H1 (cell line): ENCODE data around the gene CCNK. TPM values are rescaled to one million over a fixed set of nuclear protein-coding genes. Genes with fewer than 3 reads are reported as not detected.

Source experiments
- CTCF ChIA-PET: fragments of 300-600 bp; sonication (Branson Sonifier 250); formaldehyde crosslinking; loops from one replicate; lab custom pipeline; 2021; ENCODE audit not compliant: partially characterized antibody; lab: Charles Lee
- POLR2A ChIA-PET: fragments of 300-600 bp; sonication (Branson Sonifier 250); formaldehyde crosslinking; loops from one replicate; lab custom pipeline; 2021; ENCODE audit warnings: inconsistent platforms; ENCODE audit not compliant: partially characterized antibody; lab: Charles Lee
- DNase-seq, 2 experiments: peaks; one replicate each; pipeline versions ENCODE4 v3.0.0 to v3.0.0-alpha.2; 2010 to 2022; ENCODE audit warnings: low spot score in 2 of 2, low read depth in 1 of 2, mixed read lengths in 1 of 2
- FAIRE-seq: peaks from 2 replicates; lab custom pipeline; 2011; peaks lifted over from hg19 to GRCh38; lab: Jason Lieb, UNC
- H2AFZ ChIP-seq: 2 replicates; pipeline ENCODE4 v1.8.1; 2012; ENCODE audit warnings: low read length, inconsistent platforms
- H2AK5ac ChIP-seq: 2 replicates; pipeline ENCODE4 v1.6.1; 2013; ENCODE audit warnings: low read depth, low read length
- H2BK120ac ChIP-seq: replicated peaks from 2 replicates; pipeline ENCODE3; 2013; ENCODE audit warnings: low read depth, low read length, inconsistent platforms
- H2BK12ac ChIP-seq: 2 replicates; pipeline ENCODE4 v1.6.1; 2013; ENCODE audit warnings: low read depth, low read length
- H2BK15ac ChIP-seq: 2 replicates; pipeline ENCODE4 v1.6.1; 2013; ENCODE audit warnings: low read length
- H2BK20ac ChIP-seq: 2 replicates; pipeline ENCODE4 v1.6.1; 2013; ENCODE audit warnings: low read length
- H2BK5ac ChIP-seq: 2 replicates; pipeline ENCODE4 v1.6.1; 2013; ENCODE audit warnings: low read depth, low read length
- H3K14ac ChIP-seq: 2 replicates; pipeline ENCODE4 v1.6.1; 2013; ENCODE audit warnings: inconsistent platforms; ENCODE audit not compliant: insufficient read length
- H3K18ac ChIP-seq: 2 replicates; pipeline ENCODE4 v1.6.1; 2013; ENCODE audit warnings: low read length; ENCODE audit errors: extremely low read depth
- H3K23ac ChIP-seq: 2 replicates; pipeline ENCODE4 v1.6.1; 2013; ENCODE audit warnings: inconsistent platforms; ENCODE audit not compliant: insufficient read length
- H3K23me2 ChIP-seq: 2 replicates; pipeline ENCODE4 v1.6.1; 2013; ENCODE audit warnings: low read depth, low read length
- H3K27ac ChIP-seq: 2 replicates; pipeline ENCODE4 v1.6.1; 2011; ENCODE audit warnings: low read depth, low read length, inconsistent platforms
- H3K27me3 ChIP-seq, 4 experiments: replicated peaks in 1 of 4; 1 replicate in 1 of 4; 2 replicates in 3 of 4; pipeline versions ENCODE4 v1.6.1 to v1.8.1; 2011 to 2013; ENCODE audit warnings: low read length in 3 of 4, mild to moderate bottlenecking in 3 of 4, inconsistent platforms in 2 of 4, mixed read lengths in 2 of 4, moderate library complexity in 1 of 4; ENCODE audit not compliant: control insufficient read depth in 3 of 4, insufficient read depth in 3 of 4; ENCODE audit errors: extremely low read depth in 1 of 4
- H3K36me3 ChIP-seq, 4 experiments: 2 replicates each; pipeline versions ENCODE4 v1.6.1 to v1.8.1; 2011 to 2013; ENCODE audit warnings: mild to moderate bottlenecking in 4 of 4, low read length in 3 of 4, moderate library complexity in 2 of 4, control low read depth in 1 of 4, inconsistent platforms in 1 of 4; ENCODE audit not compliant: insufficient read depth in 4 of 4, control insufficient read depth in 2 of 4
- H3K4ac ChIP-seq: replicated peaks from 2 replicates; pipeline ENCODE3; 2013; ENCODE audit warnings: low read length, low read depth, mixed read lengths, inconsistent platforms; ENCODE audit not compliant: insufficient read length
- H3K4me1 ChIP-seq, 4 experiments: replicated peaks in 1 of 4; 1 replicate in 1 of 4; 2 replicates in 3 of 4; pipeline versions ENCODE4 v1.6.1 to v1.8.1; 2011 to 2013; ENCODE audit warnings: low read length in 3 of 4, inconsistent platforms in 2 of 4, mixed read lengths in 1 of 4; ENCODE audit not compliant: insufficient read depth in 4 of 4, control insufficient read depth in 3 of 4
- H3K4me2 ChIP-seq, 2 experiments: 2 replicates each; pipeline versions ENCODE4 v1.6.1 to v1.8.1; 2011 to 2013; ENCODE audit warnings: low read depth in 2 of 2, low read length in 2 of 2, control low read depth in 1 of 2, inconsistent platforms in 1 of 2, mild to moderate bottlenecking in 1 of 2; ENCODE audit not compliant: insufficient read depth in 1 of 2
- H3K4me3 ChIP-seq, 4 experiments: fragments of 200-600, 300-600 bp in 1 of 4; sonication (generic), shearing (Covaris generic), sonication (Bioruptor Twin) in 1 of 4; 2 replicates each; pipeline versions ENCODE4 v1.5.1 to v1.8.1; 2011 to 2016; ENCODE audit warnings: low read length in 4 of 4, low read depth in 3 of 4, control low read depth in 2 of 4, inconsistent platforms in 2 of 4, mild to moderate bottlenecking in 2 of 4, mixed read lengths in 1 of 4, moderate library complexity in 1 of 4; ENCODE audit not compliant: insufficient read depth in 2 of 4; ENCODE audit errors: extremely low read depth in 1 of 4
- H3K56ac ChIP-seq: replicated peaks from 2 replicates; pipeline ENCODE3; 2013; ENCODE audit warnings: low read depth, mild to moderate bottlenecking, mixed read lengths, low read length, inconsistent platforms; ENCODE audit not compliant: insufficient read length
- H3K79me1 ChIP-seq: 2 replicates; pipeline ENCODE4 v1.6.1; 2013; ENCODE audit warnings: low read depth, low read length, control low read depth
- H3K79me2 ChIP-seq, 2 experiments: 2 replicates each; pipeline versions ENCODE4 v1.6.1 to v1.8.1; 2012 to 2013; ENCODE audit warnings: low read length in 2 of 2, mild to moderate bottlenecking in 2 of 2, inconsistent platforms in 1 of 2; ENCODE audit not compliant: insufficient read depth in 2 of 2, control insufficient read depth in 1 of 2
- H3K9ac ChIP-seq, 4 experiments: replicated peaks in 1 of 4; 1 replicate in 1 of 4; 2 replicates in 3 of 4; pipeline versions ENCODE4 v1.6.1 to v1.8.1; 2011 to 2013; ENCODE audit warnings: low read depth in 3 of 4, low read length in 3 of 4, control low read depth in 2 of 4, mild to moderate bottlenecking in 2 of 4, moderate library complexity in 2 of 4, inconsistent platforms in 1 of 4; ENCODE audit errors: extremely low read depth in 1 of 4
- H3K9me3 ChIP-seq, 2 experiments: 2 replicates each; pipeline versions ENCODE4 v1.6.1 to v1.8.1; 2012 to 2013; ENCODE audit warnings: mild to moderate bottlenecking in 2 of 2, moderate library complexity in 2 of 2, control low read depth in 1 of 2, inconsistent platforms in 1 of 2, low read depth in 1 of 2, low read length in 1 of 2, mixed read lengths in 1 of 2; ENCODE audit not compliant: insufficient read depth in 2 of 2
- H4K20me1 ChIP-seq, 2 experiments: replicated peaks in 1 of 2; 2 replicates each; pipeline versions ENCODE3 to v1.8.1; 2011 to 2013; ENCODE audit warnings: inconsistent platforms in 2 of 2, low read length in 2 of 2, mild to moderate bottlenecking in 1 of 2; ENCODE audit not compliant: insufficient read depth in 2 of 2, control insufficient read depth in 1 of 2
- H4K5ac ChIP-seq: 2 replicates; pipeline ENCODE4 v1.6.1; 2013; ENCODE audit warnings: low read length, low read depth, mixed read lengths, inconsistent platforms; ENCODE audit not compliant: insufficient read length
- H4K8ac ChIP-seq: 2 replicates; pipeline ENCODE4 v1.8.0; 2013; ENCODE audit warnings: mild to moderate bottlenecking, moderate library complexity, low read length, inconsistent platforms; ENCODE audit not compliant: insufficient read depth; ENCODE audit errors: extremely low read depth
- H4K91ac ChIP-seq: replicated peaks from 2 replicates; pipeline ENCODE3; 2013; ENCODE audit warnings: low read length, mixed read lengths, inconsistent platforms; ENCODE audit not compliant: insufficient read length
- E2F6 ChIP-seq: IDR thresholded peaks from 2 replicates; pipeline ENCODE4 v1.6.1; 2012; ENCODE audit warnings: inconsistent platforms
- POLR2AphosphoS5 ChIP-seq: IDR thresholded peaks from 2 replicates; pipeline ENCODE4 v1.6.1; 2011; ENCODE audit warnings: low read depth, low read length
- WGBS, 2 experiments: shearing (Covaris generic) in 1 of 2; methylation state at CpG; one replicate each; pipeline versions ENCODE4 v1.1.6 to v1.1.7; 2013 to 2015; ENCODE audit warnings: low lambda C conversion rate in 2 of 2, mixed read lengths in 2 of 2, inconsistent platforms in 1 of 2, low coverage in 1 of 2, missing lambda C conversion rate in 1 of 2; ENCODE audit not compliant: insufficient replicate concordance in 2 of 2, insufficient coverage in 1 of 2, insufficient read length in 1 of 2; ENCODE audit errors: extremely low coverage in 1 of 2, missing lambda C conversion rate in 1 of 2; 5-methylcytosine and 5-hydroxymethylcytosine counted together
- polyA plus RNA-seq, 7 experiments: library from polyadenylated mRNA; depleted of rRNA in 3 of 7; stranded (reverse) in 5 of 7; unstranded in 2 of 7; fragments of >200 nt in 5 of 7; fragments of 200-250 nt in 2 of 7; gene quantifications; 1 replicate in 5 of 7; 2 replicates in 1 of 7; 4 replicates in 1 of 7; pipeline versions ENCODE4 v1.2.1 to v1.2.3, GENCODE V29; 2011 to 2013; ENCODE audit warnings: missing spikeins in 2 of 7, mixed read lengths in 2 of 7
- total RNA-seq: library from RNA; stranded (reverse); fragmentation: NEBNext Ultra II Directional; extraction: Animal tissue kit (Norgen Biotek cat#: 25700); gene quantifications from 2 replicates; pipeline ENCODE4 v1.2.1, GENCODE V29; 2021

CCNK gene
- total and polyA plus RNA-seq, 2 of the 8 experiments (the other 6 are each of a cell fraction or from before 2014, with no cell fraction given), result 10.7 to 82.7 TPM

GRCh38 chr14:99497341-99497740, 16.1 kb downstream of the CCNK start:
- WGBS, 2 experiments, result 94% methylated on average over 2 of the region's 2 CpGs; no CpG with 5 or more reads in 1 of the 2 experiments
- ChIA-PET CTCF (interaction anchor here (1.0 kb wide), 2 partner anchors 24 to 103 kb away, joined by 3 to 4 read pairs; no protein-coding TSS in a partner anchor), POLR2A (interaction anchor here (1.9 kb wide), 1 partner anchor 16 kb away, joined by 4 read pairs; the partner anchor contains the start of genes CCNK and SETD3)
- peaks cover 0 to 15% of the 10 kb centered on the region in 2 experiments; a peak in 2 of 4 replicates for H3K79me2 ChIP-seq
- H2AFZ ChIP-seq, result no peak overlapping the region
- no peak overlapping the region for H3K18ac ChIP-seq
- no peaks in the 10 kb centered on the region for H3K9me3 ChIP-seq
- no peaks in the 10 kb centered on the region for H3K27me3 ChIP-seq
- no peak overlapping the region for H3K4me3 ChIP-seq
- no peak overlapping the region for H3K14ac ChIP-seq
- peaks cover 26 to 75% (median 45%) of the 10 kb centered on the region in 4 experiments for H3K36me3 ChIP-seq
- no peak overlapping the region for H2BK120ac ChIP-seq
- H2BK20ac ChIP-seq, result no peak overlapping the region
- H4K8ac ChIP-seq, result no peak overlapping the region
- peaks cover 0 to 3% (median 0%) of the 10 kb centered on the region in 4 experiments; a peak in 2 of 7 replicates for H3K4me1 ChIP-seq
- DNase-seq (no peak), FAIRE-seq (no peak)
- H2BK12ac ChIP-seq, result no peak overlapping the region
- H3K79me1 ChIP-seq, result peaks cover 20% of the 10 kb centered on the region
- H3K27ac ChIP-seq, result no peak overlapping the region
- H3K23me2 ChIP-seq, result no peaks in the 10 kb centered on the region
- no peak overlapping the region for H3K4me2 ChIP-seq
- H3K56ac ChIP-seq, result no peak overlapping the region
- H3K9ac ChIP-seq, result no peak overlapping the region
- no peak overlapping the region for H3K4ac ChIP-seq
- no peak overlapping the region for H3K23ac ChIP-seq
- no peak overlapping the region for H2BK5ac ChIP-seq
- H4K20me1 ChIP-seq, result peaks cover 3 to 7% of the 10 kb centered on the region in 2 experiments
- H2AK5ac ChIP-seq, result no peak overlapping the region
- H4K91ac ChIP-seq, result no peak overlapping the region
- H2BK15ac ChIP-seq, result no peak overlapping the region
- no peak overlapping the region for H4K5ac ChIP-seq
- TF ChIP-seq E2F6, result no peak
- TF ChIP-seq POLR2AphosphoS5, result no peak
